Panc1 (cell line): ENCODE results near the gene MTUS2. TPM values are rescaled to one million over a fixed set of nuclear protein-coding genes. Genes with fewer than 3 reads are reported as not detected.

ENCODE experiments used
- ATAC-seq: fragments of 200-7000 bp; cut with Tn5 transposase; 2 replicates; pipeline ENCODE4 v1.9.1; 2020; ENCODE audit warnings: mild to moderate bottlenecking, moderate library complexity
- BruUV-seq: library from RNA; stranded (reverse); fragments of 400-500 nt; replicated peaks from 2 replicates; lab custom pipeline; 2021; lab: Mats Ljungman, UMichigan
- CTCF ChIA-PET: fragments of 300-600 bp; sonication (Branson Sonifier 250); formaldehyde crosslinking; loops from one replicate; lab custom pipeline; 2022; ENCODE audit warnings: antibody characterized with exemption; lab: Charles Lee
- POLR2A ChIA-PET: fragments of 300-600 bp; sonication (Branson Sonifier 250); formaldehyde crosslinking; loops from one replicate; lab custom pipeline; 2022; ENCODE audit warnings: antibody characterized with exemption; lab: Charles Lee
- DNase-seq: peaks from one replicate; pipeline ENCODE4 v3.0.0-alpha.2; 2010; ENCODE audit warnings: low read depth, low spot score
- H3K27ac ChIP-seq: 2 replicates; pipeline ENCODE4 v1.5.1; 2011; ENCODE audit warnings: mild to moderate bottlenecking, low read length, inconsistent platforms
- H3K27me3 ChIP-seq: fragments of 200-500 bp; sonication (Bioruptor generic); 2 replicates; pipeline ENCODE4 v1.6.0; 2014; ENCODE audit warnings: low read length, inconsistent platforms; ENCODE audit not compliant: control insufficient read depth, insufficient read depth
- H3K36me3 ChIP-seq: fragments of 200-500 bp; sonication (Bioruptor generic); 2 replicates; pipeline ENCODE4 v1.5.1; 2014; ENCODE audit warnings: inconsistent platforms, mild to moderate bottlenecking, low read length, moderate library complexity; ENCODE audit not compliant: control insufficient read depth, insufficient read depth
- H3K4me1 ChIP-seq: 2 replicates; pipeline ENCODE4 v1.5.1; 2011; ENCODE audit warnings: inconsistent platforms, mild to moderate bottlenecking, low read length, moderate library complexity; ENCODE audit not compliant: control insufficient read depth, insufficient read depth
- H3K4me3 ChIP-seq, 2 experiments: 2 replicates each; pipeline ENCODE4 v1.5.1; 2011 to 2012; ENCODE audit warnings: low read depth in 2 of 2, low read length in 2 of 2, mild to moderate bottlenecking in 2 of 2, inconsistent platforms in 1 of 2, moderate library complexity in 1 of 2
- H3K9me3 ChIP-seq: fragments of 200-500 bp; sonication (Bioruptor generic); 2 replicates; pipeline ENCODE4 v1.5.1; 2014; ENCODE audit warnings: low read depth, mild to moderate bottlenecking, inconsistent platforms, low read length, moderate library complexity; ENCODE audit not compliant: control insufficient read depth, insufficient read depth
- CTCF ChIP-seq: fragments of 450-650 bp; IDR thresholded peaks from 2 replicates; pipeline ENCODE4 v1.5.1; 2017; ENCODE audit warnings: mild to moderate bottlenecking
- POLR2AphosphoS5 ChIP-seq: IDR thresholded peaks from 2 replicates; pipeline ENCODE4 v1.6.1; 2012; ENCODE audit warnings: mild to moderate bottlenecking, low read depth, low read length, moderate library complexity
- REST ChIP-seq, 2 experiments: IDR thresholded peaks; 2 replicates each; pipeline ENCODE4 v1.6.1; 2011 to 2012; ENCODE audit warnings: low read depth in 2 of 2, control low read depth in 1 of 2, low read length in 1 of 2, mild to moderate bottlenecking in 1 of 2, moderate library complexity in 1 of 2; ENCODE audit not compliant: insufficient read depth in 1 of 2
- SIN3A ChIP-seq: IDR thresholded peaks from 2 replicates; pipeline ENCODE4 v1.6.1; 2012; ENCODE audit warnings: low read depth, mild to moderate bottlenecking, low read length, moderate library complexity, borderline replicate concordance; ENCODE audit not compliant: insufficient read depth
- TCF7L2 ChIP-seq: IDR thresholded peaks from 2 replicates; pipeline ENCODE4 v1.6.1; 2011; ENCODE audit warnings: mild to moderate bottlenecking, low read depth, low read length, inconsistent platforms
- in situ Hi-C: cut with HindIII; loops from 2 replicates; pipeline ENCODE4 v1.10.0; 2016; ENCODE audit warnings: low sequenced_read_pairs, low pct_unique_long_range_greater_than_20kb
- intact Hi-C: fragments of 100-400 bp; cut with micrococcal nuclease; formaldehyde crosslinking; loops from one replicate; pipeline ENCODE4 v1.10.0; 2022; ENCODE audit not compliant: unreplicated experiment
- total RNA-seq: library from RNA; stranded (reverse); gene quantifications from one replicate; pipeline ENCODE4 v1.2.1, GENCODE V29; 2021; ENCODE audit not compliant: unreplicated experiment

Gene MTUS2
- total RNA-seq, 1 experiment from 2014 or later, result 0.05 TPM

- BruUV-seq, result no TSS peak
- CTCF ChIA-PET, result no interaction called here
- in situ Hi-C loops, result no loop called here
- Histone ChIP-seq H3K27ac (no peak overlapping the region), H3K27me3 (no peaks in the 10 kb centered on the region), H3K4me1 (no peaks in the 10 kb centered on the region), H3K9me3 (no peaks in the 10 kb centered on the region), H3K36me3 (no peaks in the 10 kb centered on the region), H3K4me3 (no peak overlapping the region)
- intact Hi-C loops, result no loop called here
- no peak for DNase-seq
- ATAC-seq, result no peak
- POLR2A ChIA-PET, result no interaction called here
- TF ChIP-seq SIN3A (no peak), TCF7L2 (no peak), REST (IDR thresholded peaks at IDR 0.05; ENCODE audit: insufficient read depth in 1 of 2, low read depth in 2 of 2, low read length in 1 of 2) (no peak), POLR2AphosphoS5 (no peak), CTCF (no peak)
Observed at GRCh38 chr13:29050719-29051118, 230.6 kb downstream of the MTUS2 start.

- no TSS peak for BruUV-seq
- TF ChIP-seq CTCF (no peak), TCF7L2 (no peak), REST (IDR thresholded peaks at IDR 0.05; ENCODE audit: insufficient read depth in 1 of 2, low read depth in 2 of 2, low read length in 1 of 2) (no peak), POLR2AphosphoS5 (no peak), SIN3A (no peak)
- H3K4me3 ChIP-seq, result no peak overlapping the region
- ChIA-PET CTCF (no interaction called here), POLR2A (no interaction called here)
- ATAC-seq (no peak), DNase-seq (no peak)
- H3K9me3 ChIP-seq, result no peaks in the 10 kb centered on the region
- intact Hi-C loops, result no loop called here
- H3K4me1 ChIP-seq, result no peaks in the 10 kb centered on the region
- in situ Hi-C loops, result no loop called here
- H3K27me3 ChIP-seq, result no peaks in the 10 kb centered on the region
- no peak overlapping the region for H3K27ac ChIP-seq
- H3K36me3 ChIP-seq, result no peaks in the 10 kb centered on the region
Observed at GRCh38 chr13:29059800-29060199, 239.7 kb downstream of the MTUS2 start.
